HG03064 (cell line): ENCODE data around the gene MDGA2.

Experiments
- ATAC-seq: cut with Tn5 transposase; IDR thresholded peaks from one replicate; pipeline ENCODE4 v1.9.1; 2021; ENCODE audit warnings: low read depth; ENCODE audit not compliant: unreplicated experiment

The MDGA2 gene

GRCh38 chr14:47509957-47510356 lies 165.4 kb downstream of the MDGA2 start:
- no peak for ATAC-seq

- no peak for ATAC-seq
Observed at GRCh38 chr14:47507861-47508260, 167.5 kb downstream of the MDGA2 start.

GRCh38 chr14:47500369-47500768 lies 175.0 kb downstream of the MDGA2 start:
- no peak for ATAC-seq

GRCh38 chr14:47490766-47491165 lies 184.6 kb downstream of the MDGA2 start:
- ATAC-seq = no peak

GRCh38 chr14:47490353-47490752 lies 185.1 kb downstream of the MDGA2 start:
- ATAC-seq = no peak

GRCh38 chr14:47485421-47485820 lies 190.0 kb downstream of the MDGA2 start:
- no peak for ATAC-seq

- ATAC-seq = no peak
Observed at GRCh38 chr14:47483449-47483848, 192.0 kb downstream of the MDGA2 start.

GRCh38 chr14:47471075-47471474 lies 204.3 kb downstream of the MDGA2 start:
- no peak for ATAC-seq

- ATAC-seq = no peak
Observed at GRCh38 chr14:47466916-47467315, 208.5 kb downstream of the MDGA2 start.

- ATAC-seq = no peak
Observed at GRCh38 chr14:47454025-47454424, 221.4 kb downstream of the MDGA2 start.

GRCh38 chr14:47447076-47447475 lies 228.3 kb downstream of the MDGA2 start:
- ATAC-seq = no peak

- no peak for ATAC-seq
Observed at GRCh38 chr14:47442211-47442610, 233.2 kb downstream of the MDGA2 start.

GRCh38 chr14:47439953-47440352 lies 235.5 kb downstream of the MDGA2 start:
- no peak for ATAC-seq

GRCh38 chr14:47438650-47439140 lies 236.7 kb downstream of the MDGA2 start:
- ATAC-seq = no peak

GRCh38 chr14:47435331-47435965 lies 240.0 kb downstream of the MDGA2 start:
- no peak for ATAC-seq

- ATAC-seq = no peak
Observed at GRCh38 chr14:47427629-47428028, 247.8 kb downstream of the MDGA2 start.

- ATAC-seq = no peak
Observed at GRCh38 chr14:47425302-47425701, 250.1 kb downstream of the MDGA2 start.

- no peak for ATAC-seq
Observed at GRCh38 chr14:47422191-47422590, 253.2 kb downstream of the MDGA2 start.

GRCh38 chr14:47411523-47411922 lies 263.9 kb downstream of the MDGA2 start:
- ATAC-seq = no peak

GRCh38 chr14:47392326-47392725 lies 283.1 kb downstream of the MDGA2 start:
- no peak for ATAC-seq

GRCh38 chr14:47390831-47391504 lies 284.4 kb downstream of the MDGA2 start:
- no peak for ATAC-seq

GRCh38 chr14:47389535-47389934 lies 285.9 kb downstream of the MDGA2 start:
- ATAC-seq = no peak
